Epithelial cell of prostate (primary cell): ENCODE measurements around the gene TCHHL1.
A peak's percentile ranks its signal among the peaks of the same experiment; 100 is the strongest.
"Not testable (repeated sequence)": the region's sequence is repeated elsewhere in the genome, so short reads cannot be mapped to it uniquely, and the experiment has no call there.

Source experiments
- DNase-seq: peaks from one replicate; pipeline ENCODE4 v3.0.0-alpha.2; 2011; ENCODE audit warnings: low read depth, low spot score
- H3K27ac ChIP-seq: fragments of 450-650 bp; 2 replicates; pipeline ENCODE4 v1.5.1; 2017; ENCODE audit warnings: mild to moderate bottlenecking

Gene TCHHL1

DNA sequence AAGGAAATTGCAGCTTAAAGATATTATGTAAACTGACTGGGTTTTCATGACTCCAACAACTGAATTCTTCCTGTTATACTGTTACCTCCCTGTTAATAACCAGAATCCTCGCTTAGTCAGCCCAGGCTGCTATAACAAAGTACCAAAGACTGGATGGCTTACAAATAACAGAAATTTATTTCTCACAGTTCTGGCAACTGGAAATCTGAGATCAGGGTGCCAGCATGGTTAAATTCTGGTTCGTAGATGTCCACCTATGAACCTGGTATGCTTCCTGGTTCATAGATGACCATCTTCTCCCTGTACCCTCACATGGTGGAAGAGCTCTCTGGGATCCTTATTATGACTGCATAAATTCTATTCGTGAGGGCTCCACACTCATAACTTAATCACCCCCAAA is 8.1 kb upstream of the TCHHL1 start:
- DNase-seq: no peak
- no peak overlapping the region for H3K27ac ChIP-seq

DNA sequence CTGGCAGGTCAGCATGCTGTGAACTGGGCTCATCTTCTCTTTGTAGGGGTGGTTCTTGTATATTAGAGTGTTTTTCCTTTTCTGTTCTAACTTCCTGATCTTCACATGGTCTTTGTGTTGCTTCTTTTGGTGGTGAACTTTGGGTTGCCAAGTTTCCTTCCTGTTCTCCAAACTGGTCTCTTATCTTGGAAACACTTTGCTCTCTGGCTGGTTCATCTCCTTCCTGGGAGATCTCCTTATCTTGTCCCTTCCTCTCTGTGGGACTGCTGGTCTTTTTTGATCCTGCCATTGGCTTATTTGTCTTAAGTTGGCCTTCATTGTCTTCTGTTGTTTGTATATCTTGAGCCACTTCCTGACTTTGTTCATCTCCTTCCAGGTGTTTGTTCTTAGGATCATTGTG is 2.1 kb downstream of the TCHHL1 start:
- DNase-seq: no peak
- H3K27ac ChIP-seq: no peak overlapping the region

DNA sequence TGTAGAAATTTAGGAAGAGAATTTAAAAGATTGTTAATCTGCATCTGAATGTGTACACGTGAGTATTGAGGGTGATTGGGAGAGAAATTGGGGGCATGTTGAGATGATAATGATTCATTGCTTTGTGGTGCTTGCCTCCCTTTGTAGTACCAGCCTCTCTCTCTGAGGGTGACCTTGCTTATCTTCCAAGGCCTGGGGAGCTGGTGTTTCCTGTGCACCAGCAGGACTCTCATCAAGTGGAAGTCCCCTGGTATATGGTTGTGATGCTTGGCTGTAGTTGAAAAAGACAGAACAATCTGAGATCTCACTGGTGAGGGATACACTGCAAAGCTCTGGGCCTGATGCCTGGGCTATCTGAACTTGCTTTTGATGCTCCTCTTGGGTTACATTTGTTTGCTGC is 4.0 kb downstream of the TCHHL1 start:
- H3K27ac ChIP-seq: no peak overlapping the region
- no peak for DNase-seq

DNA sequence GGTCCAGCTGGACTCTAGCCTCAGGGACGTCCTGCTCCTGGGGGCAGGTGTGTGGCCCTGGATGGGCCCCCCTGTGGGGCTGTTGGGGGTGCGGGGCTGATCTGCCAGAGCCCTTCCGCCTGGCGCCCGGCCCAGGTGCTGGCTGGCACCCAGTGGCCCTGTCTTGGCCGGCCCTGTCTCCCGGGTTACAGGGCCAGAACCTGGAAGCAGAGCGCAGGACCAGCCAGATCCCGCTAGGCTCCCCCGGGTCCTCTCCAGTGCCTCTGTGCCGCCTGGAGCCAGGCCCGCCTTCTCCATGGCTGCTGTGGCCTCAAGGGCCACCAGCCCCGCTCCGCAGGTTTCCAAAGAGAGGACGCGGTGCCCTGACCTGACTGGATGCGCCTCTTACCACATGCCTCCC is 7.8 kb downstream of the TCHHL1 start:
- DNase-seq, H3K27ac ChIP-seq: not testable (repeated sequence)

DNA sequence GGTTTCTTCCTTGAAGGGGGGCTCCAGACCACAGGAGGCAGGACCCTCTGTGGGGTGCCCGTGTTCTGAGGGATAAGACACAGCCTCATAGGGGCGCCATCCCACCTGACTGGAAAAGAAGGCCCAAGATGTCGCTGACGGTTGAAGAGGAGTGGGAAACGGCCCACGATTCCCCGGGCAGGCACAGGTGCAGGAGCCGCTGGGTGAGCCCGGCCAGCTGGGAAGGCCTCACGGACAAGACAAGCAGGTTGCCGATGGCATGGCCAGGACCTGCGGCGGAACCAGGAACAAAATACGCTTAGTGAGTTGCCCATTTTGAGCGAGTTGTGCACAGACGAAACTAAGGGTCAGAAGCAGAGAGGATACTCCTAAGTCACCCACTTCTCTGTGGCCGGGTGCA is 8.4 kb downstream of the TCHHL1 start:
- DNase-seq, H3K27ac ChIP-seq: not testable (repeated sequence)

DNA sequence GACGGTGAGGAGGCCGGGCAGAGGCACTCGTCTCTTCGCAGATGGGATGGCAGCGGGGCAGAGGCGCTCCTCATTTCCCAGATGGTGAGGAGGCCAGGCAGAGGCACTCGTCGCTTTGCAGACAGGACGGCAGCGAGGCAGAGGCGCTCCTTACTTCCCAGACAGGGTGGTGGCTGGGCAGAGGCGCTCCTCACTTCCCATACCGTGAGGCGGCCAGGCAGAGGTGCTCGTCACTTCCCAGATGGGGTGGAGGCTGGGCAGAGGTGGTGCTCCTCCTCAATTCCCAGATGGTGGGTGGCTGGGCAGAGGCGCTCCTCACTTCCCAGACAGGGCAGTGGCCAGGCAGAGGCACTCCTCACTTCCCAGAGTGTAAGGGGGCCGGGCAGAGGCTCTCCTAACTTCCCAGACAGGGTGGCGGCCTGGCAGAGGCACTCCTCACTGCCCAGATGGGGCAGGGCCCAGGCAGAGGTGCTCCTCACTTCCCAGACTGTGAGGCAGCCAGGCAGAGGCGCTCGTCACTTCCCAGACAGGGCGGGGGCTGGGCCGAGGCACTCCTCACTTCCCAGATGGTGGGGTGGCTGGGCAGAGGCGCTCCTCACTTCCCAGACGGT is 9.9 kb downstream of the TCHHL1 start:
- DNase-seq: no peak
- no peak overlapping the region for H3K27ac ChIP-seq

DNA sequence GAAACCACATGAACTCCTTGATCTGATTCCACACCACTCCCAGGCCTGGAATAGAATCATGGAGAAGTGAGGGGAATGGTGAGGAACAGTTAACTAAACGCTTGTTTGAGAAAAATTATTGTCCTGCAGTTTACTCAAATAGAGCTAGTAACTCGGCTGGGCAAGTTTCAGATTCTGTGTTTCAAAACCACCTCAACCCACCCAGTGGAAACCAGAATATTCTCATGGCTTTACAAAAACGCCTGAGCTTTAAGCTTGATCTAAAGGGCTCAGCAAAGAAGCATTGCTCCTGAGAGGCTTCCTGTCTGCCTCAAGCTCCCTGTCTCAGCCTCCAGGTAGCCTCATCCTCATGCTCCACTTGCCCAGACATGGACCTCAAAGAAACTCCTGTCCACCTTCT is 16.6 kb downstream of the TCHHL1 start:
- H3K27ac ChIP-seq: no peak overlapping the region
- no peak for DNase-seq

DNA sequence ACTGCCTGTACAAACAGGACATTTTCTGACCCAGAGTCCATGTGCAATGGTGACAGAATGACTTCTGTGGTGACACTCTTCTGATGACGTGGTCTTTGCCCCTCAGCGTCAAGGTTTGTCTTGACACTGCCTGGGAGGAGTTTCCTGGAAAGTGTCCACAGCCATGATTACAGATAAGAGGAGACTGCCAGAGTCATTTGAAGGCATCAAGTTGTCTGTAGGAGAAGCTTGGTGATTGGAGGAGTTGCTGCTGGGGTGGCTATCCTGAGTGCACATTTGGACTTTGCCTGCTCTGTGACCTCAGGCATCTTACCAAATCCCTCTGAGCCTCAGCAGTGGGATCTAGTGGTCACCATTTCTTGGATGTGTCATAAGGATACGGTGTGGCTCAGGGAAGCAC is 17.7 kb downstream of the TCHHL1 start:
- H3K27ac ChIP-seq: no peak overlapping the region
- no peak for DNase-seq

DNA sequence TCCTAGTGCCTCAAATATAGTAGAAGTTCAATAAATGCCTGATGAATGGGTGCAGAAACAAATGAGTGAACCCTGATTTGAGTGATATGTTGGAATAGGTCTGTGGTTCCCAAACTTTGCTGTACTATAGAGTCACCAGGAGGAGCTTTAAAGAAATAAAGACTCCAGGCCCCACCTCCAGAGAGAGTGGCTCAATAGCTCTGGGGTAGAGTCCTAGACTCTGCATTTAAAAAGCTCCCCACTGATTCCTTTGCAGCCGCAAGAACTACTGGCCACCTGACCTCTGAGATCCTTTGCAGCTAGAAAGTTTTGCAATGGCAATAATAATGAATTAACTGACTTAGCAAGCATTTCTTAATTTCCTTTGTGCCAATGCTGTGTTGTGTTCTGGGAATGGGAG is 20.9 kb downstream of the TCHHL1 start:
- no peak overlapping the region for H3K27ac ChIP-seq
- no peak for DNase-seq

DNA sequence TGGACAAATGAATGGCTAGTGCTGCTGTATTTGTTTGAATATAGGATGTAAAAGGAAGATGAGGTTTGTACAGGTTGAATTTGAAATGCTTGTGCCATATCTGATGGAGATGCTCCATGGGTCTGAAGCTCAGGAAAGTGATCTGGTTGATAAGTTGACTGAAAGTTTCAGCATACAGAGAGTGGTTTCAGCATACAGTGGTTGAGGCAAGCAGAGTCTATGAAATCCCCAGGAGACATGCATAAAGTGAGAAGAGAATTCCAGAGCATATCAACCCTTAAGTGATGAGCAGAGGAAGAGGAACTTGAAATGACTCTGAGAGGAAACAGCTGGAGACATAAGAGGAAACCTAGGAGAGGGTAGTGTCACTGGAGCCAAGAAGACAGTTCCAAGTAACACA is 21.7 kb downstream of the TCHHL1 start:
- H3K27ac ChIP-seq: no peak overlapping the region
- DNase-seq: no peak

DNA sequence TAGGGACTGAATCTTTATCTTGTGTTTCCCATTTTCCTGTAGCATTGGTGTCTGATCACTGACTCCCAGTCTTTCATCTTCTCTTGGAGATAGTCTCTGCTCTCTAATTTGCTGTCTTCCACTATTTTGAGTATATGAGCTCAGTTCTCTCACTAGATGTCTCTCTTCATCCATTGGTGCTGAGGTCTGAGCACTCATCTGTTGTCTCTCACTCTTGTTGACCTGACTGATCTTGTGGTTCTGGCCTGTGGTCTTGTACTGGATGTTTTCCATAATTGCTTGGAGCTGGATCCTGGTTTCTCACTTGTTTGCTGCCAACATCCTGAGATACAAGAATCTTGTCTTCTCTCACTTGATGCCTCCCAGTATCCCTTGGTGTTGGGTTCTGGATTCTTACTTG is 26.9 kb downstream of the TCHHL1 start:
- H3K27ac ChIP-seq: no peak overlapping the region
- DNase-seq: no peak

DNA sequence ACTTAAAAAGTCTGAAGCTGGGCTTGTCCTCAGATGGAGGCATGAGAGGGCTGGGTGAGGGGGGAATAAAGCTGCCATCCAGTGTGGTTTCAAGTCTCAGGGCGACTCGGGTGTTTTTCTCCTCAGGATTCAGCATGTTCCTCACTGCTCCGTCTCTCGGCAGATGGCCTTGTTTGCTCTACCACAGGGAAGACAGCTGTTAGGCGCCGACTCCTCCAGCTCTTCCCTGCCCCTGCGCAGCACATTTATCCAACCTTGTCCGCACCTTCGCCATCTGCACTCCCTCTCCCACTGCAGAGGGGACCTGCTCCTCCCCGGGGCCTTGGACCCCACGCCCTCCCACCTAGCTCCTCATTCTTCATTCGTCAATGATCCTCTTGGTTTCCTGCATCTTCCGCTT is 35.5 kb downstream of the TCHHL1 start:
- H3K27ac ChIP-seq: no peak overlapping the region
- DNase-seq: no peak

DNA sequence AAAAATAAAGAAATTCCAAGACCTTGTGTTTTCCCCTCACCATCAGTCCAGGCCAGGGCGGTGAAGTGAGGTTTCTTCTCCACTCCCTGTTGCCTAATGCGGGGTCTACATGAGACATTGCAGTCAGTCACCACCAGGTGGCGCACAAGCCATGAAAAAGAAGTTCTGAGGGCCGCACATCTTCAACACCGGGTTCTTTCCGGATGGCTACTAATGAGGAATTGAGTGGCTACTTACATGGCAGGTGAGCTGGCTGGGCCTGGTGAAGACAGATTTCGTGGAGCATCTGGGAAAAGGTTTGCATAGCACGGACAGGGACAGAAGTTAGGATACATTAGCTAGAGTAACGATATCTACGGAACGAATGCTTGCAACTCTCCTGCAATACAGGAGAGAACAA is 36.3 kb downstream of the TCHHL1 start:
- no peak for DNase-seq
- peak overlapping the region; percentile 100 for H3K27ac ChIP-seq

DNA sequence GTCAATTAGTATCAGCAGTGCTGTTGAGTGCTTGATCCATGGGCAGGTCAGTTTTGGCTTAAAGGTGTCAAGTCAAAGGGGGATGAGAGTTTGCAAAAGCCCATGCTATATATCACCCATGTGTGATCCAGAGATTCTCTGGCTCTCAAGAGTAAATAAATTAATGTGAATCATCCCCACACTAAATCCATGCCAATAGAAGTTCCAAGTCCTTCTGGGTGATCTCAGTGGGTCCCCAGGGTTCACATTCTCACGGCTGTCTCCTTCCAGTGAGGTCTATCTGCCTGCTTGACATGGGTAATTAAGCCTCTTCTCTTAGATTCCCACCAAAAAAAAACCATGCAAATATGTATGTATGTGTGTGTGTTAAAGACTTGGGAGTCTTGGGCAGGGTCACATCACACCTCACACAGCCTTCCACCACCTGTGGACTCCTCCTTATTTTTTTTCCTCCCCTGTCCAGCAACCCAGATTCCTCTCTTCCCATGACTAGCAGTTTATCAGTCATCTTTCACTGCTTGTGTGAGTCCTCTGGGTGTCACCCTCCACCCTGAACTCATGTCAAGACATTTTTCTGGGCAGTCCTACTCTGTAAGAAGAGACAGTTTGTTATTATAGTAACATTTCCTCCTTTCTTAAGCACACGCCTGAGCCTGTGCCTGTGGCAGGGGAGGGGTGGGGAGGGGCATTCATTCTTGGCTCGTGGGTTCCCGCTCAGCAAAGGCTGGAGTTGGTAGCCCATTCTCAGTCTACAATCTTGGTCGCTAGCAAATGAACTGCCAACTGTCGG is 37.8 kb downstream of the TCHHL1 start:
- peak overlapping the region; percentile 100 for H3K27ac ChIP-seq
- peak; percentile 85 for DNase-seq

DNA sequence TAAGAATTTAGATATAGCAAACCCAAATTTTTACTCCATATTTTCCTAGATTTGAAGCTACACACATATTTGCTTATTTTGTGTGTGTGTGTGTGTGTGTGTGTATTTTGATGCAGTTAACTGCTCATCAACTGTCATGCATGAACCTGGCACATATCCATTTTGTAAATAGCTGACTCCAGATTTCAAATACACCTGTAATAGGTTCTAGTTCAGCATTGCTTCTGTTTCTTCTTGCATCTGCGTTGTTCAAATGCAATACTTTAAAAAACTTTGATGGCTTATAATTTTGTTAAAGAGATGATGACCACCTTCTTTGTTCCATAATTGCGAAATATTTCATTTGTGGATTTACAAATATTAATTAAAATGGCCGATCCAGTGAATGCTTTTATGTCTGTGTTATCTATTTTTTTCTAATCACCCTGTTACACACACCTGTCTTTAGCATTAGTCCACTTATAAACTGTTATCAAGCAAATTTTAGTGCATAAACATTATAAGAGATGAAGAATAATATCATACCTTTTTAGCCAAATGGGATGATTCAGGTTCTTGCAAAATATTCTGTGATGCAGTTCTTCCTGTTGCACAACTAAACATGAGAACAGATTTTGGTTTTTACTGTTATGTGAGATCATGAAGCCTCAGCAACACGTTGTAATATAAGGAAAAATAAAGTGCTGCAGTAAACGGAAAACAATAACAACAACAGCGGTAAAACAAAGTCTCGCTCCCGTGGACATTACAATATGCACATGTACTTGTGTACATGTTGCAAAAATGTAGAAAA is 39.4 kb downstream of the TCHHL1 start:
- DNase-seq: no peak

DNA sequence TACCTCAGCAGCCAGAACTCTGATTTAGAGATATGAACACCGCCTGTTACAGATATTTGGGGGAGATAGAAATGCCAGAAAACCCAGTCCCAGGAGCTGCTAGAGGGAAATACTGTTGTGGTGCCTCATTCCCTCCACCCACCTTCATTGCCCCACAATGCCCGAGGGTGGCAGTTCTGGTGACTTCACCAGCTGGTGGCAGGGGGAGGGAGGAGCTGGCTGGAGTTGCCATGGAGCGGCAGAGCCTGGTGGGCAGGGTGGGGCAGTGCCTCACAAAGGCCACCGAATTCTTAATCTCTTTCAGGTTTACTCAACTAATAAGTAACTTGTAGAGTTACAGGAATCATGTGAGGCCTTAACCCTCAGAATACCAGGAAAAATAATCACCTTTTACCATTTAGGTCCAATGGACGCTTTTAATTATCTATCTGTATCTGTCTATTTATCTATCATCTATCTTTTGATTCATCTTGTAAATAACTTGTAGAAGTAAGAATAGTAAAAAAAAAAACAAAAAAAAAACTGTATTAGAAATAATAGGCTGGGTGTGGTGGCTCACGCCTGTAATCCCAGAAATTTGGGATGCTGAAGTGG is 40.4 kb downstream of the TCHHL1 start:
- H3K27ac ChIP-seq: peak overlapping the region; percentile 100
- DNase-seq: peak; percentile 87

More for the DNA sequence above, 39.4 kb downstream of the TCHHL1 start:
- peak overlapping the region; percentile 100 for H3K27ac ChIP-seq

DNA sequence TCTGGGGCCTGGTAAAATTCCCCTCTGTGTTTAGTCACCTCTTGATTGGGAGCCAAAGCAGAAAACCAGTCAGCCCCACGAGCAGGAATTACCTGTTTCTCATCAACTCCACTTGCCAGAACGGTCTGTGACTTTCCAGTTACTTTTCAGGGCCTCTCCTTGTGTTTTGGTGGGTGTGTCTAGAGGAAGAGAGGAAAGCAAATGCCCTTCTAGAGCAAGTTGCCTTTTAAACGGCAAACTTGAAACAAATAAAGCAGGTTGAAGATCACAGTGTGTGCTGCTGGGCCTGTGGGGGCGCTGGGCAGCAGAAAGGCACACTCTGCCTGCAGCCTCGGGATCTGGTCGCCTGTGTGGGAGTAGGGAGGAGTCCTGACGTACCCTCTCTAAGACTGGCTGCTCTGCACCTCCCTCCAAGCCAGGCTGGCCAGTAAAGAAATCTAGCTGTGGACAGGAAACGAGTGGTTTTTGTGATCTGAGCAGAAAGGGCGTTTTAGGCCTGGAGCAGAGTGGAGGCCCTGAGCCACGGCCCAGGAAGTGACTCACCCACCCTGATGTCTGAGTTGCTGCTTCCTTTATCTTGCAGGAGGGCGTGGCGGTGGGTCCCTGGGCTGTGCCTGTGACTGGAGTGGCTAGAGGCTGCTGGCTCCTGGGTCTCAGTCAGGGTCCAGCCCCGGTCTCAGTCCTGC is 41.0 kb downstream of the TCHHL1 start:
- DNase-seq: peak; percentile 95
- peak overlapping the region; percentile 100 for H3K27ac ChIP-seq

DNA sequence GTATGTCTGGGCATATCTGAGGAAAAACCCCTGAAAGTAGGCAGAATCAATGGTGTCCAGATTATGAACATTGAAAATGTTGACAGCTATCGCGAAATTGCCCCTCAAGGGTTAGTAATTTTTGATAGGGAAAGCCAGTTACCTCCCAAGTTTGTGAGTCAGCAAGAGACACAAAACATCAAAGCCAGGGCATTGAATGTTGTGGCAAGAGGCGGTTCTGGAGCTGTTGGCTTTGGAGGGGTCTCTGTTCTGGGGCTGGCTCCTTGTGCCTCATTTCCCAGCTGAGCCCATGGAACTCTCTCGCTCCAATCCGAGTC is 41.5 kb downstream of the TCHHL1 start:
- H3K27ac ChIP-seq: peak overlapping the region; percentile 100
- DNase-seq: no peak

DNA sequence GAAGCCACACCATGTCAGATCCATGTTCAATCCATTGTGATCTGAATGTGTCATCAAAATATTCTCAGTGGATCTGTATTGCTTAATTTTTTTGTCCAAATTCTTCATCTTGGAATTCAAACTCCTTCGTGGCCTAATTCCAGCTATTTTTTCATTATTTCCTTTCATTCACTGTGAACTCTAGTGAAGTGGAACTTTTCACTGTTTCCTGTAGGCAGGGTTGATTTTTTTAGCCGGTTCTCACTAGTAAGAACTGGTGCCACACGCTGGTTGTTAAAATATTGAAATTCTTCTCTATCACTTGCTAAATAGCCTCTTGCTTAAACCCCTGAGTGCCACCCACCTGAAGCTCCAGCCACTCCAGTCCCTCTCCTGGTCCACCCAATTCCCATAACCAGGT is 44.5 kb downstream of the TCHHL1 start:
- no peak for DNase-seq

DNA sequence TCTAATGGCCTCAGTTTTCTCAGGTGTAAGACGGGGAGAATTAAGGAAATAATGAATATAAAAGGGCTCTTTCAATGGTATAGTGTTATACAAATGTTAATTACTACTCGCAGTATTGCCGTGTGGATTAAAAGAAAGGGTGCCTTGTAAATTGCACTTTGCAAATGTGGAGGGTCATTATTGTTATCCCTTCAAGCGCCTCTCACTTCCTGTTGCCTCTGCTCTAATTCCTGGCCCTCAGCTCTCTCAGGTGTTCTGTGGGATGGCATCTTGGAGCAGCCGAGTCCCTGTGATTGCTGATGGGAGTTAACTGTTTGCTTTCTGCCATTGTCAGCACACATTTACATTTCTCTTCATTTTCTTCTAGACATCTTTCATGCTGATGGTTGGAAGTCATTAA is 45.0 kb downstream of the TCHHL1 start:
- no peak overlapping the region for H3K27ac ChIP-seq
- no peak for DNase-seq

More for the DNA sequence above, 44.5 kb downstream of the TCHHL1 start:
- no peak overlapping the region for H3K27ac ChIP-seq
